Measurements from ENCODE around the gene PPP6R3. TPM values are rescaled to one million over a fixed set of nuclear protein-coding genes. Genes with fewer than 3 reads are reported as not detected.

PPP6R3 gene
- total and polyA plus RNA-seq, 2 of the 13 experiments (the other 11 are each of a cell fraction or from before 2014, with no cell fraction given) = 41.2 to 83.4 TPM

DNA sequence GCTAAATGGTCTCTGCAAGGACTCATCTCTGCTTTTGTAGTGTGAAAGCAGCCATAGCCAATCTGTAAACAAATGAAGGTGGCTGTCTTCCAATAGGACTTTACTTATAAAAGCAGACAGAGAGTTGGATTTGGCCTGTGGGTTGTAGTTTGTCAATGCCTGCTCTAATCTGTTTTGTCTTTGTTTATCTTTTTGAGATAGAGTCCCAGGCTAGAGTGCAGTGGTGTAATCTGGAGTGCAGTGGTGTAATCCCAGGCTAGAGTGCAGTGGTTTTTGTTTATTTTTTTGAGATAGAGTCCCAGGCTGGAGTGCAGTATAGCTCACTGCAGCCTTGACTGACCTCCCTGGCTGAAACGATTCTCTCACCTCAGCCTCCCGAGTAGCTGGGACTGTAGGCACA lies 8.6 kb downstream of the PPP6R3 start (continued):
- TF ChIP-seq PRMT3 (CRISPR knock-in tag; IDR thresholded peaks at IDR 0.05; ENCODE audit: borderline replicate concordance, low read depth) (no peak), NR2F2 (IDR thresholded peaks at IDR 0.05; ENCODE audit: borderline replicate concordance, low read depth) (peak; percentile 40; the same call in 1 of the 2 replicates), KDM5A (IDR thresholded peaks at IDR 0.05; ENCODE audit: borderline replicate concordance, low read length) (no peak), ZNF7 (CRISPR knock-in tag; IDR thresholded peaks at IDR 0.05) (peak; percentile 67), ZNF124 (CRISPR knock-in tag; IDR thresholded peaks at IDR 0.05) (no peak)

DNA sequence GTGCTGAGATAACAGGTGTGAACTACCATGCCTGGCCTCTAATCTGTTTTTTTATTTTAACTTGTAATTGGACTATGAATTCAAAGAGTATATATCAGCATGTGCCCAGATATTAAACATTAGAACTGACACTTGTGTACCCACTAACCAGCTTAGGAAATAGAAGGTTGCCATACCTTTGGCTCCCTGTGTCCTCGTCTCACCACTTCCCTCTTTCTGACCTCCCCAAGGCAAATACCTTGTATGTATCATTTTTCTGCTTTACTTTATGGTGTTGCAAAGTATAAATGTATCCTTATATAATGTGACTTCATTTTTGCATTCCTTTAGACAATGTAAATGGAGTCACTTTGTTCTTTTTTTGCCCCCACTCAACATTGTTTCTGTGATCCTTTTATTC lies 9.1 kb downstream of the PPP6R3 start:
- peaks cover 60% of the 10 kb centered on the region for H3K4me1 ChIP-seq (ENCODE audit: insufficient read depth, low read length)
- H3K27me3 ChIP-seq (ENCODE audit: control insufficient read depth in 1 of 2, insufficient read depth in 2 of 2, low read length in 2 of 2) = no peaks in the 10 kb centered on the region
- ChIA-PET CTCF (ENCODE audit: low intra/inter-chr PET ratio, low total read pairs) (no interaction called here), POLR2A (interaction anchor here (1.0 kb wide), 1 partner anchor 9 kb away, joined by 6 read pairs; the partner anchor contains the start of gene PPP6R3)
- in situ Hi-C loops (cut with HindIII; ENCODE audit: extremely low pct_ligation_motif_present, low pct_unique_long_range_greater_than_20kb) = no loop called here
- no peak overlapping the region for H3K4me2 ChIP-seq (ENCODE audit: low read depth, low read length)
- DNase-seq (ENCODE audit: low spot score) (no peak), FAIRE-seq (no peak), ATAC-seq (no peak)
- peaks cover 3 to 18% of the 10 kb centered on the region in 2 experiments; a peak in 4 of 5 replicates for H3K36me3 ChIP-seq (replicated peaks in 1 of 2; ENCODE audit: control insufficient read depth in 1 of 2, insufficient read depth in 2 of 2, low read length in 2 of 2)
- peaks cover 93% of the 10 kb centered on the region for H4K20me1 ChIP-seq (ENCODE audit: insufficient read depth, low read length)
- H3K27ac ChIP-seq (ENCODE audit: extremely low read length, insufficient read depth, low read length) = peak overlapping the region; percentile 12
- H3K9me3 ChIP-seq (ENCODE audit: low read length) = no peaks in the 10 kb centered on the region
- no TSS peak for BruUV-seq (replicated peaks)
- no peak overlapping the region for H3K9ac ChIP-seq (ENCODE audit: insufficient read depth, low read depth, low read length)
- intact Hi-C loops (cut with micrococcal nuclease; ENCODE audit: unreplicated experiment) = loop anchor here (5.0 kb wide), 1 partner anchor 63 kb away; no protein-coding TSS in a partner anchor
- no peak overlapping the region for H2AFZ ChIP-seq (ENCODE audit: low read length)
- WGBS (ENCODE audit: low lambda C conversion rate) = 94% methylated on average over 1 of the region's 1 CpG
- TF ChIP-seq NR2C2 (CRISPR knock-in tag; IDR thresholded peaks at IDR 0.05; ENCODE audit: borderline replicate concordance) (0 out of 2 replicates have a peak, but pooled peaks have one; percentile 1), CBX5 (CRISPR knock-in tag; IDR thresholded peaks at IDR 0.05; ENCODE audit: borderline replicate concordance) (no peak), NFKBIZ (CRISPR knock-in tag; IDR thresholded peaks at IDR 0.05) (no peak), PHF5A (CRISPR knock-in tag; IDR thresholded peaks at IDR 0.05; ENCODE audit: low read depth, unreplicated experiment) (peak; percentile 5), ATRX (CRISPR knock-in tag; IDR thresholded peaks at IDR 0.05; ENCODE audit: borderline replicate concordance) (no peak), ELF4 (CRISPR knock-in tag; IDR thresholded peaks at IDR 0.05; ENCODE audit: borderline replicate concordance) (no peak)
- TF ChIP-seq, protein P1, sequence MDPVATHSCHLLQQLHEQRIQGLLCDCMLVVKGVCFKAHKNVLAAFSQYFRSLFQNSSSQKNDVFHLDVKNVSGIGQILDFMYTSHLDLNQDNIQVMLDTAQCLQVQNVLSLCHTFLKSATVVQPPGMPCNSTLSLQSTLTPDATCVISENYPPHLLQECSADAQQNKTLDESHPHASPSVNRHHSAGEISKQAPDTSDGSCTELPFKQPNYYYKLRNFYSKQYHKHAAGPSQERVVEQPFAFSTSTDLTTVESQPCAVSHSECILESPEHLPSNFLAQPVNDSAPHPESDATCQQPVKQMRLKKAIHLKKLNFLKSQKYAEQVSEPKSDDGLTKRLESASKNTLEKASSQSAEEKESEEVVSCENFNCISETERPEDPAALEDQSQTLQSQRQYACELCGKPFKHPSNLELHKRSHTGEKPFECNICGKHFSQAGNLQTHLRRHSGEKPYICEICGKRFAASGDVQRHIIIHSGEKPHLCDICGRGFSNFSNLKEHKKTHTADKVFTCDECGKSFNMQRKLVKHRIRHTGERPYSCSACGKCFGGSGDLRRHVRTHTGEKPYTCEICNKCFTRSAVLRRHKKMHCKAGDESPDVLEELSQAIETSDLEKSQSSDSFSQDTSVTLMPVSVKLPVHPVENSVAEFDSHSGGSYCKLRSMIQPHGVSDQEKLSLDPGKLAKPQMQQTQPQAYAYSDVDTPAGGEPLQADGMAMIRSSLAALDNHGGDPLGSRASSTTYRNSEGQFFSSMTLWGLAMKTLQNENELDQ (CRISPR knock-in tag; IDR thresholded peaks at IDR 0.05; ENCODE audit: borderline replicate concordance) = no peak
- H3K79me2 ChIP-seq (ENCODE audit: insufficient read depth, low read length) = peaks cover 94% of the 10 kb centered on the region
- no peak overlapping the region for H3K4me3 ChIP-seq (replicated peaks in 1 of 3; ENCODE audit: insufficient read depth in 1 of 3, low read depth in 2 of 3, low read length in 3 of 3)
